IMR-90 (cell line): ENCODE results near the gene PDLIM1. TPM values are rescaled to one million over a fixed set of nuclear protein-coding genes. Genes with fewer than 3 reads are reported as not detected.

Experiments used
- ATAC-seq: fragments of 200-7000 bp; cut with Tn5 transposase; 2 replicates; pipeline ENCODE4 v1.9.1; 2020; ENCODE audit warnings: low read depth, mild to moderate bottlenecking, moderate library complexity
- BruUV-seq: library from RNA; stranded (reverse); fragments of 400-500 nt; replicated peaks from 2 replicates; lab custom pipeline; 2021; lab: Mats Ljungman, UMichigan
- CTCF ChIA-PET: fragments of 300-600 bp; formaldehyde crosslinking; extraction: SDS; loops from one replicate; lab custom pipeline; 2021; ENCODE audit warnings: antibody characterized with exemption; lab: Yijun Ruan, JAX
- POLR2A ChIA-PET: fragments of 300-600 bp; sonication (Branson Sonifier 250); formaldehyde crosslinking; loops from one replicate; lab custom pipeline; 2022; ENCODE audit warnings: antibody characterized with exemption; ENCODE audit not compliant: unreplicated experiment; lab: Charles Lee
- DNase-seq: peaks from one replicate; pipeline ENCODE4 v3.0.0; 2013
- H2AFZ ChIP-seq: replicated peaks from 2 replicates; pipeline ENCODE3; 2013; ENCODE audit warnings: low read length, mild to moderate bottlenecking; ENCODE audit not compliant: poor library complexity
- H2AK5ac ChIP-seq: 2 replicates; pipeline ENCODE4 v1.6.1; 2013; ENCODE audit warnings: low read depth, low read length, inconsistent platforms
- H2AK9ac ChIP-seq: replicated peaks from 2 replicates; pipeline ENCODE3; 2013; ENCODE audit warnings: mild to moderate bottlenecking, low read depth, low read length, moderate library complexity; ENCODE audit not compliant: poor library complexity
- H2BK120ac ChIP-seq: 2 replicates; pipeline ENCODE4 v1.6.1; 2013; ENCODE audit warnings: low read depth, low read length, inconsistent platforms
- H2BK15ac ChIP-seq: 3 replicates; pipeline ENCODE4 v1.6.1; 2013; ENCODE audit warnings: low read depth, low read length, inconsistent platforms
- H2BK20ac ChIP-seq: 2 replicates; pipeline ENCODE4 v1.6.1; 2013; ENCODE audit warnings: low read depth, mild to moderate bottlenecking, inconsistent platforms, low read length, moderate library complexity
- H2BK5ac ChIP-seq: 2 replicates; pipeline ENCODE4 v1.6.1; 2013; ENCODE audit warnings: mild to moderate bottlenecking, low read depth, low read length, inconsistent platforms; ENCODE audit not compliant: poor library complexity, severe bottlenecking
- H3K14ac ChIP-seq: replicated peaks from 2 replicates; pipeline ENCODE4 v1.6.1; 2013; ENCODE audit warnings: low read depth, low read length, inconsistent platforms
- H3K18ac ChIP-seq: 2 replicates; pipeline ENCODE4 v1.6.1; 2013; ENCODE audit warnings: low read depth, low read length, control low read depth
- H3K23ac ChIP-seq: 2 replicates; pipeline ENCODE4 v1.6.1; 2013; ENCODE audit warnings: low read depth, low read length, inconsistent platforms
- H3K27ac ChIP-seq: 2 replicates; pipeline ENCODE4 v1.5.1; 2013; ENCODE audit warnings: mild to moderate bottlenecking, control low read depth, low read length; ENCODE audit not compliant: insufficient read depth
- H3K27me3 ChIP-seq: 2 replicates; pipeline ENCODE4 v1.6.1; 2013; ENCODE audit warnings: low read length; ENCODE audit not compliant: control insufficient read depth, insufficient read depth
- H3K36me3 ChIP-seq: 2 replicates; pipeline ENCODE4 v1.6.1; 2013; ENCODE audit warnings: low read length, mixed read lengths; ENCODE audit not compliant: control insufficient read depth, insufficient read depth
- H3K4ac ChIP-seq: 2 replicates; pipeline ENCODE4 v1.6.1; 2013; ENCODE audit warnings: low read depth, low read length, inconsistent platforms
- H3K4me1 ChIP-seq: 2 replicates; pipeline ENCODE4 v1.6.1; 2013; ENCODE audit warnings: low read length, mixed read lengths; ENCODE audit not compliant: control insufficient read depth, insufficient read depth
- H3K4me2 ChIP-seq: 2 replicates; pipeline ENCODE4 v1.6.1; 2013; ENCODE audit warnings: low read depth, mild to moderate bottlenecking, control low read depth, low read length, moderate library complexity
- H3K4me3 ChIP-seq: 2 replicates; pipeline ENCODE4 v1.5.1; 2013; ENCODE audit warnings: low read depth, mild to moderate bottlenecking, control low read depth, low read length, moderate library complexity; ENCODE audit not compliant: insufficient read depth
- H3K56ac ChIP-seq: 2 replicates; pipeline ENCODE4 v1.6.1; 2013; ENCODE audit warnings: low read length, inconsistent platforms; ENCODE audit not compliant: insufficient read depth; ENCODE audit errors: extremely low read depth
- H3K79me1 ChIP-seq, 2 experiments: 2 replicates each; pipeline ENCODE4 v1.6.1; 2013; ENCODE audit warnings: low read length in 2 of 2, inconsistent platforms in 1 of 2, low read depth in 1 of 2
- H3K9ac ChIP-seq: 2 replicates; pipeline ENCODE4 v1.6.1; 2013; ENCODE audit warnings: low read depth, low read length, control low read depth
- H3K9me1 ChIP-seq: 2 replicates; pipeline ENCODE4 v1.6.1; 2013; ENCODE audit warnings: low read length, inconsistent platforms; ENCODE audit not compliant: insufficient read depth
- H3K9me3 ChIP-seq: 2 replicates; pipeline ENCODE4 v1.6.1; 2013; ENCODE audit warnings: low read length; ENCODE audit not compliant: control insufficient read depth, insufficient read depth
- H4K20me1 ChIP-seq: 2 replicates; pipeline ENCODE4 v1.6.1; 2013; ENCODE audit warnings: low read length, inconsistent platforms; ENCODE audit not compliant: insufficient read depth
- H4K5ac ChIP-seq: 2 replicates; pipeline ENCODE4 v1.6.1; 2013; ENCODE audit warnings: mild to moderate bottlenecking, low read depth, low read length, control low read depth
- H4K8ac ChIP-seq, 2 experiments: 2 replicates each; pipeline ENCODE4 v1.6.1; 2013; ENCODE audit warnings: low read depth in 2 of 2, low read length in 2 of 2, control low read depth in 1 of 2, inconsistent platforms in 1 of 2
- H4K91ac ChIP-seq: 2 replicates; pipeline ENCODE4 v1.6.1; 2013; ENCODE audit warnings: low read depth, low read length, inconsistent platforms; ENCODE audit not compliant: insufficient read depth
- CTCF ChIP-seq: conservative IDR thresholded peaks from 2 replicates; pipeline ENCODE4 v1.5.1; 2012; ENCODE audit warnings: mild to moderate bottlenecking, low read depth, low read length, improper control_type of control experiment
- ELK1 ChIP-seq: fragments of 150-350 bp; IDR thresholded peaks from 2 replicates; pipeline ENCODE4 v1.6.1; 2016; ENCODE audit warnings: low read depth, mild to moderate bottlenecking, low read length, moderate library complexity, borderline replicate concordance
- MAFK ChIP-seq: IDR thresholded peaks from 2 replicates; pipeline ENCODE4 v1.6.1; 2012; ENCODE audit warnings: low read depth, low read length, improper control_type of control experiment
- WGBS, 2 experiments: methylation state at CpG; one replicate each; pipeline versions ENCODE4 v1.1.5 to v1.1.7; 2013; ENCODE audit warnings: missing lambda C conversion rate in 2 of 2; ENCODE audit not compliant: insufficient read length in 1 of 2; ENCODE audit errors: extremely low coverage in 2 of 2; 5-methylcytosine and 5-hydroxymethylcytosine counted together
- dilution Hi-C: fragments of 300-500 bp; cut with HindIII; formaldehyde crosslinking; loops from one replicate; pipeline ENCODE4 v1.14.3; 2018; ENCODE audit warnings: low sequenced_read_pairs; ENCODE audit not compliant: unreplicated experiment
- in situ Hi-C: fragments of 300-500 bp; cut with MboI; formaldehyde crosslinking; loops from 3 replicates; pipeline ENCODE4 v1.14.3; 2019; ENCODE audit warnings: low sequenced_read_pairs, inconsistent platforms, mixed read lengths
- intact Hi-C: fragments of 100-400 bp; cut with micrococcal nuclease; formaldehyde crosslinking; loops from 2 replicates; pipeline ENCODE4 v1.10.0; 2022
- polyA plus RNA-seq, 3 experiments: library from polyadenylated mRNA; depleted of rRNA; stranded (reverse); fragments of >200 nt; gene quantifications; 2 replicates each; pipeline ENCODE4 v1.2.3, GENCODE V29; 2012; ENCODE audit warnings: low replicate concordance in 1 of 3
- total RNA-seq: library from RNA; depleted of rRNA; stranded (reverse); fragments of >200 nt; gene quantifications from 2 replicates; pipeline ENCODE4 v1.2.3, GENCODE V29; 2012

The PDLIM1 gene
- total and polyA plus RNA-seq, 2 of the 4 experiments (the other 2 are of a cell fraction), result 30.1 to 187 TPM

DNA sequence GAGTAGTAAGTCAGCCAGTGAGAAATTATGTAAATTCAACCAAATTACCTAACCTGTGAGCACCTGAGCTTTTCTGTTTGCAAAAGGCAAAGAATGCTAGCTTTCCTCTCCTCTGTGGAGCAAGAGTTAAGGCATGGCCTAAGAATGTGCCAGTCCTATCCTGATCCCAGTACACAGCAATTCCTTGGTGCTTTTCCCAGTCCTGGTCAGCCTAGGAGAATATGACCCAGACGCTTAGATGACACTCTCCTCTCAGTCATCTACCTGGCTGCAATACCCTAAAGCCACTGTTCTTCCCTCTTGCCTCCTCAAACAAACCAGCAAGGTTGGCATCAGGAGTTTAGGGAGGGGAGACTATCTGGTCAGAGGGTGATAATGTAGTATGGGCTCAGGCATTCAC, 4.1 kb downstream of the PDLIM1 start:
- Histone ChIP-seq H3K9ac (no peak overlapping the region), H3K56ac (no peak overlapping the region), H4K20me1 (peaks cover 65% of the 10 kb centered on the region), H2AFZ (no peak overlapping the region), H3K18ac (no peak overlapping the region), H3K14ac (0 out of 2 replicates have a peak overlapping the region, but pooled peaks have one; percentile 52), H3K27ac (no peak overlapping the region), H2BK5ac (no peak overlapping the region), H2BK15ac (no peak overlapping the region), H3K4me1 (peaks cover 11% of the 10 kb centered on the region), H3K4ac (no peak overlapping the region), H4K91ac (no peak overlapping the region), H3K9me1 (peaks cover 28% of the 10 kb centered on the region), H3K9me3 (no peaks in the 10 kb centered on the region), H3K4me3 (no peak overlapping the region), H2AK5ac (no peak overlapping the region), H3K79me1 (peaks cover 17 to 79% of the 10 kb centered on the region in 2 experiments), H2BK120ac (no peak overlapping the region), H3K4me2 (peak overlapping the region; percentile 25), H4K5ac (no peak overlapping the region), H2BK20ac (no peak overlapping the region), H3K23ac (peak overlapping the region; percentile 76), H3K27me3 (no peaks in the 10 kb centered on the region), H3K36me3 (peaks cover 8% of the 10 kb centered on the region; the same call in 1 of the 2 replicates), H2AK9ac (peak overlapping the region; percentile 38), H4K8ac (no peak overlapping the region)
- TF ChIP-seq MAFK, result no peak
- TF ChIP-seq CTCF, result no peak
- TF ChIP-seq ELK1, result no peak
- intact Hi-C loops (loop anchor here (1.0 kb wide), 1 partner anchor 7 kb away; no protein-coding TSS in a partner anchor), dilution Hi-C loops (no loop called here), in situ Hi-C loops (no loop called here)
- POLR2A ChIA-PET, result interaction anchor here (0.5 to 1.4 kb wide), 3 partner anchors 10 to 46 kb away, joined by 3 to 8 read pairs (median 5); no protein-coding TSS in a partner anchor
- no CpG with 5 or more reads among the region's 1 CpG for WGBS, 2 experiments
- CTCF ChIA-PET, result interaction anchor here (1.6 to 1.7 kb wide), 2 partner anchors 43 to 76 kb away, joined by 6 to 7 read pairs; no protein-coding TSS in a partner anchor
- no peak for ATAC-seq
- no peak for DNase-seq
- no TSS peak for BruUV-seq
